CD14-positive monocyte (primary cell): ENCODE data around the gene TATDN2. TPM values are rescaled to one million over a fixed set of nuclear protein-coding genes. Genes with fewer than 3 reads are reported as not detected.

Experiments used
- DNase-seq, 3 donors: peaks; one replicate each; pipeline ENCODE4 v3.0.0-alpha.2; 2011 to 2022
- H2AFZ ChIP-seq: 2 replicates; pipeline ENCODE4 v1.6.0; 2012; ENCODE audit warnings: mild to moderate bottlenecking, low read depth, low read length, inconsistent platforms; ENCODE audit not compliant: insufficient read depth, poor library complexity, severe bottlenecking
- H3K27ac ChIP-seq, 2 donors: 1 replicate in 1 of 2; 2 replicates in 1 of 2; pipeline ENCODE4 v1.5.1; 2012 to 2013; ENCODE audit warnings: low read length in 2 of 2, control low read depth in 1 of 2, inconsistent platforms in 1 of 2, low read depth in 1 of 2, mild to moderate bottlenecking in 1 of 2
- H3K27me3 ChIP-seq, 2 donors: one replicate each; pipeline versions ENCODE4 v1.6.0 to v1.6.1; 2011 to 2013; ENCODE audit warnings: low read length in 2 of 2; ENCODE audit not compliant: control insufficient read depth in 2 of 2, insufficient read depth in 2 of 2
- H3K36me3 ChIP-seq, 2 donors: replicated peaks in 1 of 2; 1 replicate in 1 of 2; 2 replicates in 1 of 2; pipeline versions ENCODE4 v1.5.1 to v1.6.1; 2012 to 2013; ENCODE audit warnings: low read length in 2 of 2, control low read depth in 1 of 2, inconsistent platforms in 1 of 2, mild to moderate bottlenecking in 1 of 2; ENCODE audit not compliant: insufficient read depth in 2 of 2, control insufficient read depth in 1 of 2
- H3K4me1 ChIP-seq, 2 donors: 1 replicate in 1 of 2; 2 replicates in 1 of 2; pipeline versions ENCODE4 v1.5.1 to v1.6.1; 2012 to 2013; ENCODE audit warnings: low read length in 2 of 2, control low read depth in 1 of 2, inconsistent platforms in 1 of 2, mild to moderate bottlenecking in 1 of 2, moderate library complexity in 1 of 2; ENCODE audit not compliant: insufficient read depth in 2 of 2, control insufficient read depth in 1 of 2
- H3K4me2 ChIP-seq: replicated peaks from 2 replicates; pipeline ENCODE3; 2012; ENCODE audit warnings: low read length, moderate library complexity, mild to moderate bottlenecking; ENCODE audit not compliant: poor library complexity, severe bottlenecking; ENCODE audit errors: extremely low read depth
- H3K4me3 ChIP-seq, 3 experiments: fragments of 200-600 bp in 1 of 3; sonication (generic) in 1 of 3; replicated peaks in 1 of 3; 1 replicate in 2 of 3; 2 replicates in 1 of 3; pipeline ENCODE4 v1.5.1; 2011 to 2013; ENCODE audit warnings: low read length in 3 of 3, mild to moderate bottlenecking in 3 of 3, control low read depth in 2 of 3, low read depth in 2 of 3, inconsistent platforms in 1 of 3, moderate library complexity in 1 of 3
- H3K79me2 ChIP-seq: 2 replicates; pipeline ENCODE4 v1.6.0; 2012; ENCODE audit warnings: mild to moderate bottlenecking, control low read depth, inconsistent platforms, low read length, moderate library complexity; ENCODE audit not compliant: insufficient read depth
- H3K9ac ChIP-seq: 2 replicates; pipeline ENCODE4 v1.6.0; 2017; ENCODE audit warnings: low read length, mild to moderate bottlenecking; ENCODE audit not compliant: insufficient read depth, poor library complexity, severe bottlenecking
- H3K9me3 ChIP-seq, 2 donors: replicated peaks in 1 of 2; 1 replicate in 1 of 2; 2 replicates in 1 of 2; pipeline versions ENCODE4 v1.5.1 to v1.6.1; 2012 to 2013; ENCODE audit warnings: low read length in 2 of 2, control low read depth in 1 of 2; ENCODE audit not compliant: control insufficient read depth in 1 of 2, insufficient read depth in 1 of 2
- H4K20me1 ChIP-seq: 2 replicates; pipeline ENCODE4 v1.6.0; 2012; ENCODE audit warnings: mild to moderate bottlenecking, low read length, control low read depth, moderate library complexity; ENCODE audit not compliant: insufficient read depth
- H3K27ac Mint-ChIP-seq, 7 donors: one replicate each; pipeline ENCODE4 v1.8.0; 2020; ENCODE audit warnings: mild to moderate bottlenecking in 7 of 7, mixed read lengths in 7 of 7, moderate library complexity in 6 of 7, inconsistent platforms in 2 of 7
- H3K27me3 Mint-ChIP-seq, 3 donors: one replicate each; pipeline ENCODE4 v1.8.0; 2021 to 2022; ENCODE audit warnings: low read depth in 3 of 3, mild to moderate bottlenecking in 3 of 3, mixed read lengths in 3 of 3, moderate library complexity in 3 of 3, inconsistent platforms in 1 of 3
- H3K36me3 Mint-ChIP-seq, 2 donors: one replicate each; pipeline ENCODE4 v1.8.0; 2020; ENCODE audit warnings: mixed read lengths in 2 of 2, inconsistent platforms in 1 of 2, mild to moderate bottlenecking in 1 of 2
- H3K4me1 Mint-ChIP-seq: one replicate; pipeline ENCODE4 v1.8.0; 2020; ENCODE audit warnings: mild to moderate bottlenecking, mixed read lengths
- H3K4me3 Mint-ChIP-seq, 2 donors: one replicate each; pipeline ENCODE4 v1.8.0; 2020; ENCODE audit warnings: mild to moderate bottlenecking in 2 of 2, mixed read lengths in 2 of 2, moderate library complexity in 1 of 2
- H3K9me3 Mint-ChIP-seq, 7 donors: one replicate each; pipeline ENCODE4 v1.8.0; 2020 to 2022; ENCODE audit warnings: mixed read lengths in 7 of 7, mild to moderate bottlenecking in 6 of 7, moderate library complexity in 6 of 7, inconsistent platforms in 2 of 7
- CTCF ChIP-seq: fragments of 200-600 bp; IDR thresholded peaks from one replicate; pipeline ENCODE4 v1.8.0; 2022; ENCODE audit warnings: antibody characterized with exemption, mild to moderate bottlenecking
- WGBS: methylation state at CpG from one replicate; pipeline ENCODE4 v1.1.5; 2013; ENCODE audit warnings: missing lambda C conversion rate; ENCODE audit not compliant: insufficient coverage; 5-methylcytosine and 5-hydroxymethylcytosine counted together
- intact Hi-C, 2 donors: fragments of 100-400 bp; cut with micrococcal nuclease; formaldehyde crosslinking; loops; one replicate each; pipeline versions ENCODE4 v1.15.0 to v1.15.1; 2023
- polyA plus RNA-seq, 3 donors: library from polyadenylated mRNA; depleted of rRNA in 1 of 3; unstranded in 2 of 3; stranded (reverse) in 1 of 3; fragments of 300-500 nt in 2 of 3; fragments of >200 nt in 1 of 3; fragmentation: Illumina TruSeq in 2 of 3; gene quantifications; 1 replicate in 2 of 3; 2 replicates in 1 of 3; pipeline ENCODE4 v1.2.3, GENCODE V29; 2012 to 2021

TATDN2 gene
- polyA plus RNA-seq, 3 donors: 6.0 to 27.1 (median 6.0) TPM

GRCh38 chr3:10308678-10309077, 60.4 kb downstream of the TATDN2 start:
- TF ChIP-seq CTCF: no peak
- Histone ChIP-seq H3K79me2 (no peaks in the 10 kb centered on the region), H3K4me1 (no peaks in the 10 kb centered on the region), H2AFZ (no peak overlapping the region), H4K20me1 (peaks cover 7% of the 10 kb centered on the region), H3K36me3 (peaks cover 94 to 100% of the 10 kb centered on the region in 2 donors), H3K4me3 (no peak overlapping the region), H3K4me2 (no peak overlapping the region), H3K27me3 (no peaks in the 10 kb centered on the region), H3K27ac (no peak overlapping the region), H3K9ac (no peak overlapping the region), H3K9me3 (no peaks in the 10 kb centered on the region)
- peaks cover 88 to 99% of the 10 kb centered on the region in 2 donors for H3K36me3 Mint-ChIP-seq
- no peaks in the 10 kb centered on the region for H3K27me3 Mint-ChIP-seq
- WGBS: 98% methylated on average over 5 of the region's 7 CpGs
- no peaks in the 10 kb centered on the region for H3K9me3 Mint-ChIP-seq
- intact Hi-C loops: no loop called here
- no peak overlapping the region for H3K4me3 Mint-ChIP-seq
- peaks cover 5% of the 10 kb centered on the region for H3K4me1 Mint-ChIP-seq
- no peak overlapping the region for H3K27ac Mint-ChIP-seq
- DNase-seq: no peak

GRCh38 chr3:10309736-10310135, 61.5 kb downstream of the TATDN2 start:
- peaks cover 85 to 99% of the 10 kb centered on the region in 2 donors for H3K36me3 Mint-ChIP-seq
- H3K36me3 ChIP-seq: peaks cover 93 to 100% of the 10 kb centered on the region in 2 donors
- H3K4me1 Mint-ChIP-seq: peaks cover 5% of the 10 kb centered on the region

More at GRCh38 chr3:10309736-10310135, 61.5 kb downstream of the TATDN2 start:
- no peak for DNase-seq
- Histone ChIP-seq H3K4me2 (no peak overlapping the region), H3K79me2 (no peaks in the 10 kb centered on the region), H3K27ac (peak overlapping the region in 1 of 2 donors; percentile 53), H3K27me3 (no peaks in the 10 kb centered on the region), H2AFZ (no peak overlapping the region), H3K4me3 (no peak overlapping the region), H3K9ac (no peak overlapping the region), H3K9me3 (no peaks in the 10 kb centered on the region), H3K4me1 (no peaks in the 10 kb centered on the region), H4K20me1 (peaks cover 8% of the 10 kb centered on the region)
- no peak for TF ChIP-seq CTCF
- Mint-ChIP-seq H3K9me3 (no peaks in the 10 kb centered on the region), H3K27me3 (no peaks in the 10 kb centered on the region), H3K27ac (peak overlapping the region in 3 of 7 donors; percentile 56 to 79 (median 69)), H3K4me3 (no peak overlapping the region)
- intact Hi-C loops: no loop called here
- 86% methylated on average over 2 of the region's 4 CpGs for WGBS
